Activated CD8-positive, alpha-beta memory T cell treated with anti-CD3 and anti-CD28 coated beads, Interleukin-2, amount 50 U/mL, for 1 hour (primary cell): ENCODE results near the gene FOXI3.

Experiments
- DNase-seq: peaks from one replicate; pipeline ENCODE4 v3.0.0-alpha.2; 2020; ENCODE audit errors: extremely low read depth

FOXI3 gene

DNA sequence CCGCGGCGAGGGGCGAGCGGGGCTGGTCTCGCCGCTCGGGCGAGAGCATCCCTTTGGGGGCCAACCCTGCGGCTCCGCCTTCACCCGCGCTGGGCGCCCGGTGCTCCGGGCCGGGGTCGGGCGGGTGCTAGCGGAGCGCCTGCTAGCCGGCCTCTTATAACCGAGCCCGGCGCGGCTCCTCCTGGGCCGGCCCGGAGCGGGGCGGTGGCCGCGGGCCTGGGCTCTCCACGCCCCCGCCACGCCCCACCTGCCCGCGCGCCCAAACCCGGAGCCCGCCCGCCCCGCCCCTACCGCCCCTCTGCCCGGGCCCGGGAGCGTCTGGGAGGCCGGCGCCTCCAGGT, at the start of gene FOXI3:
Gene FOXI3 (minus strand): TSS at position 129 of the 341 bp plus-strand sequence. CDS start 158 bp downstream, outside the sequence.
- DNase-seq: no peak

- DNase-seq: no peak
These were observed 48.2 kb upstream of the FOXI3 start for GRCh38 chr2:88500691-88501090.

DNA sequence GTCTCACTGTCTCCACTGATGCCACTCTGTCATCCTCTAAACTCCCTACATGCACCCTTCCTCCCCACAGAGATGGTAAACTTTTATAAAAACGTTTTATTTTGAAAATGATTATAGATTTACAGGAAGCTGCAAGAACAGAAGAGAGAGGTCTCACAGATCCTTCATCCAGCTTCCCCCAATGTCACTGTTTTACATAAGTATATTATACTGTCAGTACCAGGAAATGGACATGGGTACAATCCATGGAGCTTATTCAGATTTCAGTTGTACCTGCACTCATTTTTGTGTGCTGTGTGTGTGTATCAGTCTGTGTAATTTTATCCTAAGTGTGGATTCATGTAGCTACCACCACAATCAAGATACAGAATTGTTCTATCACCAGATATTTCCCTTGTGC, 46.7 kb upstream of the FOXI3 start:
- no peak for DNase-seq

DNA sequence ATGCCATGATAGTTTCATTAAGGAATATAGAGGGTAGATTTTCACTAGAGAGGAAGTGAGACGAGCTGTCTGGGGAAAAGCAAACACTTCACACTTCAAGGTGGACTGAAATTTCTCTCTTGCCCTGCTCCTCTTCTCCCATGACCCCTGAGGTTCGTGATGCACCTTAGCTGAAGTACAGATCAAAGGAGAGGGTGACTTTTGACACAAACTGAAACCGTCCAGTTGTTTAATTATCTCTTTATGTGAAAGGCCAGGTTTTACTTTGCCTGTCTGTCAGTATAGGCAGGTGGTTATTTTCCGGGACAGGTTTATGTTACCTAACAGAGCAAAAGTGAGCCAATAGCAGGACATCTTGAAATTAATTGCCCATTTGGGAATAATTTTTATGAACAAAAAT, 41.0 kb upstream of the FOXI3 start:
- no peak for DNase-seq

DNA sequence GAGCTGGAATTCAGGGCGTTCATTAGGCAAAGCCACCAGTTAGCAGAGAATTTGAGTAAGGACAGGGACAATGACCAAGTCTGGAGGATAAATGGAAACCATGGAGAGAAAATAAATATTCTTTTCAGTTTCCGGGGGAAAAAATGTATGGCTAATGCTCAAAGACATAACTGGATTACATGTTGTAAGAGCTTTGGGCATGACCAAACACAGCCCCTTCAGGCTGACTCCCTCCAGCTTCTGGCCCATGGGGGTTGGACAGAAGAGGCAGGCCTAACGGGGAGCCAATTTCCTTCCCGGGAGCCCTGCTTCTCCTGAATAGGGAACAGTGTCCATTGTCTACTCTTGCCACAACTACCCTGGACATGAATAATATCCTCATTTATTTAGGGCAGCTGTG, 39.5 kb upstream of the FOXI3 start:
- no peak for DNase-seq

DNA sequence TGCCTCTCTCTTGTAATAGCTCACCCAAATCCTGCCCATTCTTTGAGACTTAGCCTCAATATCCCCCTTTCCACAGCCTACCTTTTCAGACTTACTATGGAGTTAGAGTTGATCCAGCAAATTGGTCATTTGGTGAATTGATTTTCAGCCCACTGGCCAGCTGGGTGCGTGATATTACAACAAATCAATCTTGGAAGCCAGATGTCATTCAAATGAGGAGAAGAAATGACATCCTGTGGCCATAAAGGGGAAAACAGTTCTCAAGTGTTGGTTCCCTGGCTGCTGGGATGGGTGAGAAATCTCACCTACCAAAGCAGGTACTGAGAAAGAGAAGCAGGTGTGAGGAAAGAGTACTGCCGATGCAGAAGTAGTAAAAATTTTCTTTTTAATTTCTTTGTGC, 36.7 kb upstream of the FOXI3 start:
- DNase-seq: no peak

- no peak for DNase-seq
These were observed 30.7 kb upstream of the FOXI3 start for GRCh38 chr2:88483200-88483599.

DNA sequence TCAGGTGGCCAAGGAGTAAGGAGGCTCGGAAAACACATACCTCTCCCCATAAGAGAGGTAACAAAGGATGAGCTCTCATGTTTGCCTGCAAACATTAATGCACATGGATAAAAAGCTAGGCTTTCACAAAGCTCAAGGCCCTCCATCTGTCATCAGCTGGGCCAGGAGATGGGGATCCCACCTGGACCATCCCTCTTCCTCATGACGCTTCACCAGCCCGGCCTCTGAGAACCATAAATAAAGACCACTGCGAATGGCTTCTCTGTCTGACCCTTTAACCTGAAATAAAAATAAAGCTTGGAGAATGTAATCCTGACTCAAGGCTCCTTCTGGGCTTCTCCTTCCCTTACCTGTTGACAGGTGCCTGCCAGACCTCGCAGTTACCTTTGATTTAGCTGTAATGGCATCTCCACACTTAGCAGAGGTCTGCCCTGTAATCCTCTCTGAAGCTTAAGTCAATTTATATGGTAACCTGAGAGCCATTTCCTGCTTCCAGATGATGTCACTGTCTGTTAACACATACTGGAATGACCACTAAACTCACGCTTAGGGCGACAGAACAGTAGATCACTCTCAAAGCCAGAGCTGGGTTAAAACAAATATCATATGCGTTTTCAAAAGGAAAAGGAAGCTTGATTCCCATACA, 29.3 kb upstream of the FOXI3 start:
- no peak for DNase-seq

DNA sequence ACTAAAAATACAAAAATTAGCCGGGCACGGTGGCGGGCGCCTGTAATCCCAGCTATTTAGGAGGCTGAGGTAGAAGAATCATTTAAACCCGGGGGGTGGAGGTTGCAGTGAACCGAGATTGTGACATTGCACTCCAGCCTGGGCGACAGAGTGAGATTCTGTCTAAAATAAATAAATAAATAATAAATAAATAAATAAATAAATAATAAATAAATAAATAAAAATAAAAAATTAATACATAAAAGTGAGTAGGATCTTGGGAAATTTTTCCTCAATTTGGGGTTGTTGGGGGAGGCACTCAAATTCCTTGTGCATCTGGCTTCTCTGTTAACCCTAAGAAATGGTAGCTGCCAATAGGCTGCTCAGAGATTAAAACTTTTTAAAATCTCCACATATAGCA, 20.3 kb upstream of the FOXI3 start:
- DNase-seq: no peak

- no peak for DNase-seq
These were observed 18.8 kb upstream of the FOXI3 start for GRCh38 chr2:88471083-88471942.

DNA sequence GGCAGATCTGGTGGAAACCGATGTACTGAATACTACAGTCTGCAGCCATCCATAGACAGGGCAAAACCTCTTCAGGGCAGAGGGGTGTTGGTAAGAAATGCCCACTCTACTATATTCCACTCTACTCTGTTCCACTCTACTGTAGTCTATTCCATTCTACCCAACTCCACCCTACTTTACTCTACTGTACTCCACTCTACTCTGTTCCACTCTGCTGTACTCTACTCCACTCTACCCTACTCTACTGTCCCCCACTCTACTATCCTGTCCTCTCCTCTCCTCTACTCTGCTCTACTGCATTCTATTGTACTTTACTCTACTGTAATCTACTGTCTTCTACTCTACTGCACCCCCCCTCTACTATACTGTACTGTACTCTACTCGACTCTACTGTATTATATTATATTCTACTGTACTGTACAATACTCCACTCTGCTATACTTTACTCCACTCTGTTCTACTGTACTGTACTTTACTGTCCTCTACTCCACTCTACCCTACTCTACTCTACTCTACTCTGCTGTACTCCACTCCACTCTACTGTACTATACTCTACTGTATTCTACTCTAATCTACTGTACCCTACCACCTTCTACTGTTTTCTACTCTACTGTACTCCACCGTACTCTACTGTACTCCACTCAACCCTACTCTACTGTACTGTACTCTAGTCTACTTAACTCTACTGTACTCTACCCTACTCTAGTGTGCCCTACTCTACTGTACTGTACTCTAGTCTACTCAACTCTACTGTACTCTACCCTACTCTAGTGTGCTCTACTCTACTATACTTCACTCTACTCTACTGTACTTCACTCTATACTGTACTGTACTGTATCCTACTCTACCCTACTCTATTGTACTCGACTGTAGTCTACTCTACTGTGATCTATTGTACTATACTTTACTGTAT, 17.0 kb upstream of the FOXI3 start:
- DNase-seq: no peak

DNA sequence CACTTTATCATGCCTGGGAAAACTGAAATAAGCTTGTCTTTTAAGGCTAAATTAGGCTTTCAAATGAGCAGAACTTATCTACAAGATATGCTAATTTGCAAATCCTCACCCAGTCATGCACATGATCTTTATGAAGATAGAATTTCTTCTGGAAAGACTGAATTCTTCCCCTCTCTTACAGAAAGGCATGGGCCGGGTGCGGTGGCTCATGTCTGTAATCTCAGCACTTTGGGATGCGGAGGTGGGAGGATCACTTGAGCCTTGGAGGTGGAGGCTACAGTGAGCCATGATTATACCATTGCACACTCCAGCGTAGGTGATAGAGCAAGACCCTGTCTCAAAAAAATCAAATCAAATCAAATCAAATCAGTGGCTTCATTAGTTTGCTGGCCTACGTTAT, 11.7 kb upstream of the FOXI3 start:
- DNase-seq: no peak

DNA sequence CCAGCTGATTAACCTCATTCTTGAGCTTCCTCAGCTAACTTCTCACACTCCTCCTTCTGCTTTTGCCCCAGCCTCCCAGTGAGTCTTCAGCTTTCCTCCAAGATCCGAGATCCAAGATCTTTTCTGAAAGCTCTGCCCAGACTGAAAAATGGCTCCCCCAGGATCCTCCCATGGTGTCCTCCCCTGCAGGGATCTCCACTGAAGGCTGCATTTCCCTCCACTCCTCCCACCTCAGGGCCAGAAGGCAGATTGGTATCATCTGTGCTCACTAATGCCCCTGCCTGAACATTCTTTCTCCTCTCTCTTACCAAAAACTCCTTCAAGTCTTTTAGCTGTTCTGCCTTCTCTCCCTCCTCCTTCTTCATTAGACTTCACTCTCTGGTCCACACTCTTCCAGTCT, 6.1 kb upstream of the FOXI3 start:
- DNase-seq: no peak

- DNase-seq: no peak
These were observed 588 bp upstream of the FOXI3 start for GRCh38 chr2:88452980-88453582.

GRCh38 chr2:88451811-88452564, 505 bp downstream of the FOXI3 start:
- DNase-seq: no peak

DNA sequence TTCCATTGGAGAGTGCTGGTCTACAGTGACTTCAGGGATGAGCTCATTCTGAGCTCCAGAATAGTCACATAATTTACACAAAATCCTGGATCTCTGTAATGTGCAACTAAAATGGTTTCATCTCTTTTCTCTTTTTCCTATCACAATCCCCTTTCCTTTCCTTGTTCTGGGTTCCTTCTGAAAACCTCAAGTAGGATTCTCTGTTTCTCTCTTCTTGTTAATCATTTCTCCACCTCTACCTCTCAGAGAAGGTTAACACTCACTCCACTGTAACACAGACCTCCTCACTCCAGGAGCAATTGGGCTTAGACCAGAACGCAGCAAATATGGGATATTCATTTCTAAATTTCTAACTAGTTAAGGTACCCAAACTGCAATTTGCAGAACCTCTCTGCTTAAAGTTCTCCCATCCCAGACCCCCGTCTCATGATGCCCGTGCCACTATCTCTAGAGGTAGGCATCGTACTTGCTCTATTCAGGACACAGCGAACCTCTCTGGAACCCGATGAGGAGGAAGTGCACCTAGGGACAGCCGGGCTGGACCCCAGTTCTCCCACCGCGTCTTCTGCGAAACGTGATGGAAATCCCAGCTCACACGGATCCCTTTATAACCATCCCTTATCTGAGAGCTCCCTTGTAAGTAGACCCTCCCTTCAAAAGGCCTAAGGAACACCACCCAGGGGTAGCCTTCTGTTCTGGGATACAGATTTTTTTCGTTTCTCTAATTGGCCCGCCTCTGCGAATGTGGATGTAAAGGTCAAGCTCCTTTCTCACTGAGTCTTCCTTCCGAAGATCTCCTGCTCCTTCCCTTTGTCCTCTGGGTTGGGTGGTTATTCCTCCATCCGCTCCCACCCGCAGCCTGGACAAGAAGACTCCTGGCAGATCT, 1.3 kb downstream of the FOXI3 start:
- DNase-seq: no peak

GRCh38 chr2:88450186-88450585, 2.3 kb downstream of the FOXI3 start:
- DNase-seq: no peak

DNA sequence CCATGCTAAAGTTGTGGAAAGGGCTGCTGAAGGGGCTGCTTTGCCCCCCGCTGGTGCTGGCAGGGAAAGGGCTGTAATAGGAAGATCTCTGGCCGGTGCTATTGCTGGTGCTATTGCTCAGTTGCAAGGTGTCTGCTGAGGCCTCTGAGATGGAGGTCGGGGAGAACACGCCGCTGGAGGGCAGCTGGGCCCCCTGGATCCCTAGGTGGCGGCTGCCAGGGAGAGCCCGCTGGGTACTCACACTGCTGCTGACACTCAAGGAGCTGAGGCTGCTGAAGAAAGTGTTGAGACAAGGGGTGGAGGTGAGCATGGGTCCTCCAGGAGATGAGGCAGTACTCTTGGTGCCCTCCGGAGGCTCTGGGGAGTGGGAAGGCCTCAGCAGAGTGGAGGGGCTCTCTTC, 4.2 kb downstream of the FOXI3 start:
- DNase-seq: no peak

GRCh38 chr2:88443353-88443938, 9.0 kb downstream of the FOXI3 start:
- no peak for DNase-seq

GRCh38 chr2:88442473-88442872, 10.0 kb downstream of the FOXI3 start:
- no peak for DNase-seq
